Activated T-helper 17 cell treated with anti-CD3 and anti-CD28 coated beads, Interleukin-2, amount 50 U/mL, for 72 hours (primary cell): ENCODE measurements around the gene DCST2. TPM values are rescaled to one million over a fixed set of nuclear protein-coding genes. Genes with fewer than 3 reads are reported as not detected.

Experiments
- ATAC-seq: fragments of 150-1000 bp; cut with Tn5 transposase; replicated peaks from 2 replicates; pipeline ENCODE4 v1.10.0; 2021; ENCODE audit warnings: mild to moderate bottlenecking, moderate library complexity
- H3K27ac Mint-ChIP-seq: one replicate; pipeline ENCODE4 v1.8.0; 2022; ENCODE audit warnings: mixed read lengths
- H3K27me3 Mint-ChIP-seq: one replicate; pipeline ENCODE4 v1.8.0; 2022; ENCODE audit warnings: mixed read lengths
- H3K36me3 Mint-ChIP-seq: one replicate; pipeline ENCODE4 v1.8.0; 2022; ENCODE audit warnings: low read depth, mild to moderate bottlenecking, mixed read lengths
- H3K4me1 Mint-ChIP-seq: one replicate; pipeline ENCODE4 v1.8.0; 2022; ENCODE audit warnings: mixed read lengths
- H3K4me3 Mint-ChIP-seq: one replicate; pipeline ENCODE4 v1.8.0; 2022; ENCODE audit warnings: mild to moderate bottlenecking, mixed read lengths
- H3K9me3 Mint-ChIP-seq: one replicate; pipeline ENCODE4 v1.8.0; 2022; ENCODE audit warnings: mixed read lengths
- total RNA-seq, 2 donors: library from RNA; stranded (reverse); gene quantifications; one replicate each; pipeline ENCODE4 v1.2.3, GENCODE V29; 2022

DCST2 gene
- total RNA-seq, 2 donors from 2014 or later, result 0.67 to 2.2 TPM

DNA sequence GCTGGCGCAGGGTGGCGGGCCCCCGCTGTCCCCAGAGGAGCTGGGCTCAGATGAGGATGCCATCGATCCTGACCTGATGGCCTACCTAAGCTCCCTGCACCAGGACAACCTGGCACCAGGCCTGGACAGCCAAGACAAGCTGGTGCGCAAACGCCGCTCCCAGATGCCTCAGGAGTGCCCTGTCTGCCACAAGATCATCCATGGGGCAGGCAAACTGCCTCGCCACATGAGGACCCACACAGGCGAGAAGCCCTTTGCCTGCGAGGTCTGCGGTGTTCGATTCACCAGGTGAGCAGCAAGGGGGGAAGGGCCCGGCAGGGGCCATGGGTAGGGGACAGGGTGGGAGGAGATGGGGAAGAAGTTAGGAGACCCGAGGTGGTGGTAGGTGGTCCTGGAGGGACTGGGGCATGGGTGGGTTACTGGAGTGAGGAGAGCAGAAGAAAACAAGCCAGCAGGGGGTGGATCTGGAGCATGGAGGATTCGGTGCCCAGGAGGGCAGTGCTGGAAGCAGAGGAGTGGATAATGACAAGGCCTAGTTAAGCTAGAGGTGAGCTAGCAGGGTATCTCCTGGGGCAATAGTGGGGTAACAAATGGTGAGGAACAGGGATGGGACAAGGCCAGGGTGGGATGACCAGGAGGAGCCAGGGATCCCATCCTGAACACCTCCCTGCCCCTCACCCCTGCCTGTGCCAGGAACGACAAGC lies 17.9 kb downstream of the DCST2 start:
- Mint-ChIP-seq H3K27ac (peak overlapping the region; percentile 88), H3K27me3 (no peaks in the 10 kb centered on the region), H3K36me3 (peaks cover 91% of the 10 kb centered on the region), H3K4me1 (peaks cover 49% of the 10 kb centered on the region), H3K4me3 (peak overlapping the region; percentile 69), H3K9me3 (no peaks in the 10 kb centered on the region)
- no peak for ATAC-seq

DNA sequence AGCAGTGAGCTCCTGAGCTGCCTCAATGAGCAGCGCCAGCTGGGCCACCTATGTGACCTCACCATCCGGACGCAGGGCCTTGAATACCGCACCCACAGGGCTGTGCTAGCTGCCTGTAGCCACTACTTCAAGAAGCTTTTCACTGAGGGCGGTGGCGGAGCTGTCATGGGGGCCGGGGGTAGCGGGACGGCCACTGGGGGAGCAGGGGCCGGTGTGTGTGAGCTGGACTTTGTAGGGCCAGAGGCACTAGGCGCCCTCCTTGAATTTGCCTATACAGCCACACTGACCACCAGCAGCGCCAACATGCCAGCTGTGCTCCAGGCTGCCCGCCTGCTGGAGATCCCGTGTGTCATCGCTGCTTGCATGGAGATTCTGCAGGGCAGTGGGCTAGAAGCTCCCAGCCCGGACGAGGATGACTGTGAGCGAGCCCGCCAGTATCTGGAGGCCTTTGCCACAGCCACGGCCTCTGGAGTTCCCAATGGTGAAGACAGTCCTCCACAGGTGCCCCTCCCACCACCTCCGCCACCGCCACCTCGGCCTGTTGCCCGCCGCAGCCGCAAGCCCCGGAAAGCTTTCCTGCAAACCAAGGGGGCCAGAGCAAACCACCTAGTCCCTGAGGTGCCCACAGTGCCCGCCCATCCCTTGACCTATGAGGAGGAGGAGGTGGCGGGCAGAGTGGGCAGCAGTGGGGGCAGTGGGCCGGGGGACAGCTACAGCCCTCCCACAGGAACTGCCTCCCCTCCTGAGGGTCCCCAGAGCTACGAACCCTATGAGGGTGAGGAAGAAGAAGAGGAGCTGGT lies 18.7 kb downstream of the DCST2 start:
- H3K27me3 Mint-ChIP-seq, result no peaks in the 10 kb centered on the region
- no peak for ATAC-seq
- H3K4me3 Mint-ChIP-seq, result peak overlapping the region; percentile 91
- peaks cover 95% of the 10 kb centered on the region for H3K36me3 Mint-ChIP-seq
- no peaks in the 10 kb centered on the region for H3K9me3 Mint-ChIP-seq
- peaks cover 44% of the 10 kb centered on the region for H3K4me1 Mint-ChIP-seq
- peak overlapping the region; percentile 88 for H3K27ac Mint-ChIP-seq

DNA sequence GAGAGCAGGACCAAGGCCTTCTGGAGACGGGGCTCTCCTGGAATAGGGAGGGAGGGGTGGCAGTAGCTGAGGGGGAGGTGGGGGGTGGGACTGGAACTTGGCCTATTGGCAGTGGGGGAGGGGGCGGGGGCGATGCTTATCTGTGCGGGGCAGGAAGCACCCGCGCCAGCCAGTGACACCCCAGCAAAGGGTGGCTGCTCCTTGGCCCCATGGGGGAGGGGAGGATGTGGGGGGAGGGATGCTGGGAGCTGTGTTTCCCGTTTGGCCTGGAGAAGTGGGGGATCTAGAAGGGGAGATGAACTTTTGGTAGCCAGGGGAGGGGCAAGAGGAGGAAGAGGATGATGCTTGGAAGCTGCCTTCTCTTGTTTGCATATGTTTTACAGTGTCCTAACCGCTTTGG lies 19.9 kb downstream of the DCST2 start:
- Mint-ChIP-seq H3K4me1 (peaks cover 34% of the 10 kb centered on the region), H3K27ac (no peak overlapping the region), H3K4me3 (peak overlapping the region; percentile 91), H3K9me3 (no peaks in the 10 kb centered on the region), H3K36me3 (peaks cover 95% of the 10 kb centered on the region), H3K27me3 (no peaks in the 10 kb centered on the region)
- ATAC-seq, result no peak

DNA sequence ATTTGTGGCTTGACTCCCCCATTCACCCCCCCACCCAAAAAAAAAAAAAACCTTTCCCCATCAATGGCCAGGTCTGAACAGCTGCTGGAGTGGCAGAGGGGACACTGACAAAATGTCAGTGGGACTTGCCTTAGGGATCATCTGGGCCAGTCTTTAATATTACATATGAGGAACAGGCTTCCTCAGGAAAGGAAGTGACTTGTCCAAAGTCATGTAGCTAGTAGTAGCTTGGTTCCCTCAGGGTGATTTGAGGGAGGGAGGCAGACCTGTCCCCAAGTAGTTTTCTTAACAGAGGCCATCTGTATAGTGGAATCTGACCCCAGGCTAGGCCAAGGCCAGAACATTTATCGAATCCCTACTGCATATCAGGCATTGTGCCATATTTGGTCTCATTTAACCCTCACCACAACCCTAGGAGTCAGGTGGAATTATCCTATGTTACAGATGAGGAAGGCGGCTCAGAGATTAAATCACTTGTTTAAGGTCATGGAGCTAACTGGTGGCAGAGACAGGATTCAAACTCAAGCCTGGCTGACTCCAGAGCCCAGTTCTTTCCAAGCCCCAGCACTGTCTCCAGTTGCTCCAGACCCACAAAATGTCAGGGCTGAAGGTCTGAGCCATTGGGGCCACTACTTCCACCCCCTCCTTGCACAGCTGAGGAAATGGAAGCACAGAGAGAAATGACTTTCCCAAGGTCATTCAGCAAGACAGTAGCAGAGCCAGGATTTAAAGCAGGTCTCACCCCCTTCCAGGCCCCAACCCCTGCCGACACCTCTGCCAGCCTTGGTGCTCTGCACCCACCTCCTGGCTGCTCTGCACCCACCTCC lies 20.6 kb downstream of the DCST2 start:
- Mint-ChIP-seq H3K27me3 (no peaks in the 10 kb centered on the region), H3K4me3 (peak overlapping the region; percentile 91), H3K27ac (peak overlapping the region; percentile 69), H3K9me3 (no peaks in the 10 kb centered on the region), H3K36me3 (peaks cover 95% of the 10 kb centered on the region), H3K4me1 (peaks cover 34% of the 10 kb centered on the region)
- ATAC-seq, result no peak

DNA sequence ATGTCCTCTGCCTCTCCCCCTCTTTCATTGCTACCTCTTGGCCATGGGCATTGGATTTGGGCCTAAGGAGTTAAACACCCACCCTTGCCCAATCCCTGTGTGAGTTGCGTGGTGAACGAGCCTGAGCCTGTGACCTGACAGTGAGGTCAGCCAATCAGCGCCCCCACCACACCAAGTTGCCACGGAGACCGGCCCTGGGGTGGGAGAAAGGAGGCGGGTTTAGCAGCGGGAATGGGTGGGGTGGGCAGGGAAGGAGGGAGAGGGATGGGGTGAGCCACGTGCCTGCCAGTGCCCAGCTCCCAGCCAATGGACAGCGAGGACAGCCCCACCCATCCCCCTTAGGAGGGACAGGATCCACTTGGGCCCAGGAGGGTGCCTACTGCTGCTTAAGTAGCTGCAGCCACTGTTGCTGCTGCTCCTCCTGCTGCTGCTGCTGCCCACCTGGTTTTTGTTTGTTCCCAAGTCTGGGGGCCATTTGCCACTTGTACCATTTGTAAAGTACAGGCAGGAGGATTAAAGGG lies 21.5 kb downstream of the DCST2 start:
- Mint-ChIP-seq H3K27ac (peak overlapping the region; percentile 69), H3K4me3 (peak overlapping the region; percentile 91), H3K4me1 (peaks cover 34% of the 10 kb centered on the region), H3K27me3 (no peaks in the 10 kb centered on the region), H3K9me3 (no peaks in the 10 kb centered on the region), H3K36me3 (peaks cover 88% of the 10 kb centered on the region)
- no peak for ATAC-seq

DNA sequence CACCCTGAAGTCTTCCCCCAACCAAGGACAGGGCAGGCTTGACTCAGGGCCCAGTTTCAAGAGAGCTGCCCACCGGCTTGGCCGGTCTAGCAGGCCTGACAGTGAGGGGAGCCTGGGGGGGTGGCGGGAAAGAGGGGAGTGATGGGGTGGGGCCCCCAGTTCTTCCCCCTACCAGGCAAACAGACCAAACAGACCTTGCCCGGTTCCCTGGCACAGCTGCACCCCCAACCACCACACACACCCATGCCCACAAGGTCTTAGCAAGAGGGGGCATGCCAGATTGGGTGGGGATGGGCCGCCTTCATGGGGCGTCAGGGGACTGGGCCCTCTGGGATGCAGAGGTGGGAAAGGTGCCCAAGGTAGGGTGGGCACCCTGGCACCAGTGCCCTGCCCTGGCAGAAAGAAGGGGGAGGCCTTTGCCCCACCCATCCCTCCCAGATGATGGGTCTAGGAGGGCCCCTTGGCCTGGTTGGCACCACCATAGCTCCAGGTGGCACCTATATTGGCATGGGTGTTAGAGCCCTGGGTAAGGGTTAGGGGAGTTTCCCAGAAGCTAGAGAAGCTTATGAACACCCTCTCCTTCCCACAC lies 22.1 kb downstream of the DCST2 start:
- peak overlapping the region; percentile 91 for H3K4me3 Mint-ChIP-seq
- no peak for ATAC-seq
- H3K27me3 Mint-ChIP-seq, result no peaks in the 10 kb centered on the region
- H3K4me1 Mint-ChIP-seq, result peaks cover 37% of the 10 kb centered on the region
- peak overlapping the region; percentile 92 for H3K27ac Mint-ChIP-seq
- H3K9me3 Mint-ChIP-seq, result no peaks in the 10 kb centered on the region
- H3K36me3 Mint-ChIP-seq, result peaks cover 83% of the 10 kb centered on the region

DNA sequence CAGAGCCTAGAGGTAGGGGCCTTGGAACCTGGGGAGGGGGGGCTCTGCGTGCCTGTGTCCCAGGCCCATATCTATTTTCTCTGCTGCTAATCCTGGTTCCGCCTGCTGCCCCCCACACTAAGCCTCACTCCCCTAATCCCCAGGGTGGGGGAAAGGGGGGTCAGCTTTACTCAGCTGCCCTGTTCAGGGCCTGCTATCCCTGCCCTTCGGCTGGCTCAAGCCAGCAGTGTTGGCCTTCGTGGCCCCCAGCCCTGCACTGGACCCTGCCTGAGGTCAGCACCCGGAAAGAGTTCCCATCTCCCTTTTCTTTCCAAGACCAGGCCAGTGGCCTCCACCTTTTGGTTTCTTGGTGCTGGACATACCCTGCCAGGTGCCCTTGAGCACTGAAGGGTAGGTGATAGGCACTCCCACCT lies 22.6 kb downstream of the DCST2 start:
- no peaks in the 10 kb centered on the region for H3K27me3 Mint-ChIP-seq
- H3K4me3 Mint-ChIP-seq, result peak overlapping the region; percentile 91
- peak overlapping the region; percentile 92 for H3K27ac Mint-ChIP-seq
- no peaks in the 10 kb centered on the region for H3K9me3 Mint-ChIP-seq
- H3K4me1 Mint-ChIP-seq, result peaks cover 37% of the 10 kb centered on the region
- ATAC-seq, result no peak
- peaks cover 83% of the 10 kb centered on the region for H3K36me3 Mint-ChIP-seq

DNA sequence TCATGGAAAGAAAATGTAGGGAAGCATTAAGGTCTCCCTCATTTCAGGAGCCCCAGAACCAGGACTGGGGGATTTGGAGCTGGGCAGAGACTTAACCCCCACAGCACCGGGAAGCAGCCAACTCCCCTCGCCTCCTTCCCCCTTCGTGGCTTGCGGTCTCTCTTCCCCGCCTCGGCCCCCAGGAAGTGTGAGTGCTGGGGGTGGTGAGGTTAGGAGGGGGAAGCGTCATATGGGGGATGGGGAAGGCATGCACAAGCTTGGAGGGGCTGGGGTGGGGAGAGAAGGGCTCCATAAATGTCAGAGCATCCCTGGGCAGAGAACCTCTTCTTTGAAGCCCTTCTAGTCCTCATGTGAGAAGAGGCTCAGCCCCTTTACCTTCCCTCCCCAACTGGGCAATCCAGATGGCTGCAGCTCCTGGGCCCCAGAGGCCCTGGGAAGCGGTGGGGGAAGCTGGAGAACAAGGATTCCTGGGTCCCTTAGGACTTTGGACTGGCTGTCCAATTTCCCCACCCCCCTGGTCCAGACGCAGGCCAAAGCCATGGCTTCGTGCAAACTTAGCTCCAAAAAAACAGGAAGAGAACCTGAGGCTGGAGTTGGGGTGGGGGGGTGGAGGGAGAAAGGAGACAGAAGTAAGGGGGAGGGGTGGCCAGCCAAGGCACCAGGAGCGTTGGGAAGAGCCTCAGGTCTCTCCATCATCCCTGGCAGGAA lies 23.2 kb downstream of the DCST2 start:
- no peak for ATAC-seq
- Mint-ChIP-seq H3K4me3 (peak overlapping the region; percentile 91), H3K27ac (peak overlapping the region; percentile 92), H3K36me3 (peaks cover 83% of the 10 kb centered on the region), H3K27me3 (no peaks in the 10 kb centered on the region), H3K9me3 (no peaks in the 10 kb centered on the region), H3K4me1 (peaks cover 32% of the 10 kb centered on the region)

DNA sequence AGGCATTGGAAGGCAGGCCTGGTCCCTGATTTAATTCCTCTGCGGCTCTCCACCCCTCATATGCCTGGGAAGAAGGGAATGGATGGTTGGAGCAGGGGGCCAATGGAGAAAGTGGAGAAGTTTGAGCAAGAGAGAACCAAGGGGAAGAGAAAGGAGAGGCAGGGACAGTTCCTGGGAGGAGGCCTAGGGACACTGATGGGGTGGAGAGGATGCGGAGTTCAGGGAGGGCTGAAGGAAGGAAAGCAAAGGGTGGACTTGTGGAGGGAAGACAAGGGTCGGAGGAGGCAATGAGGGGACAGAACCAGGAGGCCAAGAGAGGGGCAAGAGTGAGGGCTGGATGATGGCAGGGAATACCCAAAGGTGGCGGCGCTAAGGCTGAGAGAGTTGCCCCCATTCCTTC lies 23.8 kb downstream of the DCST2 start:
- H3K27me3 Mint-ChIP-seq, result no peaks in the 10 kb centered on the region
- no peaks in the 10 kb centered on the region for H3K9me3 Mint-ChIP-seq
- H3K4me1 Mint-ChIP-seq, result peaks cover 32% of the 10 kb centered on the region
- peak overlapping the region; percentile 91 for H3K4me3 Mint-ChIP-seq
- ATAC-seq, result no peak
- peak overlapping the region; percentile 92 for H3K27ac Mint-ChIP-seq
- H3K36me3 Mint-ChIP-seq, result peaks cover 82% of the 10 kb centered on the region

DNA sequence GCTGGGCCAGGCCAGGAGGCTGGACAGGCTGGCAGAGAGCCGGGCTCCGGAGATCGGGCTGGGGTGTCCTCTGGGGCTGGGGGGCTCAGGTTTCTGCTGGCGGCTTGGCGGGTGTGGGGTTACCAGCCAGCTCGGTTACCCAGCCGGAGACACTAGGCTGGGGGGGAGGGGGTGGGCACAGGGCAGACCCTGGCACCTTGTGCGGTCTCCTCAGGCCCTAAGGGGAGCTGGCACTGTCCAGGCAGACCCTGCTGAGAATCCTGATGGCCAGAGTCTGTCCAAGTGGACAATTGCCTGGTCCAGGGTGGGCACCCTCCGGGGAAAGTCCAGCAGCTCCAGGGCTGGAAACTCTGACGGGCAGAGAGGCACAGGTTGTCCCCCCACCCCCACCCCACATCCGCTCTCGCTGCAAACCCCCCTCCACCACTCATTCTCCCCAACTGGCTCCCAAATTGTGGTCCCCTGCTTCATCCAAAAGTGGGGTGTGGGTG lies 24.3 kb downstream of the DCST2 start:
- ATAC-seq, result no peak
- peaks cover 82% of the 10 kb centered on the region for H3K36me3 Mint-ChIP-seq
- peak overlapping the region; percentile 92 for H3K27ac Mint-ChIP-seq
- H3K9me3 Mint-ChIP-seq, result no peaks in the 10 kb centered on the region
- H3K4me3 Mint-ChIP-seq, result peak overlapping the region; percentile 91
- H3K4me1 Mint-ChIP-seq, result peaks cover 35% of the 10 kb centered on the region
- no peaks in the 10 kb centered on the region for H3K27me3 Mint-ChIP-seq

DNA sequence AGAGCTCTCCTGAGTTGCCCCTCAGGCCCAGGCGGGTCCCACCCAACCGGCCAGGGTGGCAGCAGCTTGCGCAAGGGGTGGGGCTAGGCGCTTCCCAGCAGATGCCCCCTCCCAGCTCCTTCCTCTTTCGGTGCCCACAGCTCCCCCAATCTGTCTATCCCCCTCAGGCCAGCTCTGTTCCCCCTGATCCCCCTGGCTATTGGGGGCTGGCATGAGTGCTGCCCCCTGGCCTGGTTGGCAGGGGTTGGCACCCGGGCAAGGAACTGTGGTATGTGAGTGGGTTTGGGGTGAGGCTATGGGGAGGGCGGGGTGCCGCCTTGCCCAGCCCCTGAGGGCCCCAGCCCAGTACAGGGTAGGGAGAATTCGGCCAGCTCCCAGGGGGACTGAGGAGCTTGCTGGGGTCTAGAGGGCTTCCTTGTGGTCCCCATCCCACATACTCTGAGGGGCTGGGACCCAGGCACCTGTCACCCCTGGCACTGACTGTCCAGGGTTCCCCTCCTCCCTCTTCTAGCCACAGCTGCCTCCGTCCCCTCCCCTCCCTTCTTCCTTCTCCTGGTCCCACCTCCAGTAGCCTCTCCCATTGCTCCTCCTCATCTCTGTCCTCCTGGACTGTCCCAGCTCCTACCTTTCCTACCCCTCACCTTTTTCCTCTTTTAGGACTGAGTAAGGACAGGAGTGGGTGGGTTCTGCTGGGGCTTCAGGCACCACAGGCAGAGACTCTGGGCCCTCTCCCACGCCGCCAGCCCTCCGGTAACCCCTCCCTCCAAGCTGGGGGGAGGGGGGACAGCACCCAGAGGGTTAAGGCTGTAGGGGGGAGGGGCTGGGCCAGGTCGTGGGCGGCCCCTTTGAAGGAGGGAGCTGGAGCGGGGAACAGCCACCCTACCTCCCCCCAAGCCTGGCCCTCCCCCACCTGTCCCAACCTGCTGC lies 25.3 kb downstream of the DCST2 start:
- Mint-ChIP-seq H3K4me3 (peak overlapping the region; percentile 91), H3K36me3 (peaks cover 82% of the 10 kb centered on the region), H3K27ac (peak overlapping the region; percentile 92), H3K27me3 (no peaks in the 10 kb centered on the region), H3K4me1 (peaks cover 31% of the 10 kb centered on the region), H3K9me3 (no peaks in the 10 kb centered on the region)
- ATAC-seq, result peak; percentile 68

DNA sequence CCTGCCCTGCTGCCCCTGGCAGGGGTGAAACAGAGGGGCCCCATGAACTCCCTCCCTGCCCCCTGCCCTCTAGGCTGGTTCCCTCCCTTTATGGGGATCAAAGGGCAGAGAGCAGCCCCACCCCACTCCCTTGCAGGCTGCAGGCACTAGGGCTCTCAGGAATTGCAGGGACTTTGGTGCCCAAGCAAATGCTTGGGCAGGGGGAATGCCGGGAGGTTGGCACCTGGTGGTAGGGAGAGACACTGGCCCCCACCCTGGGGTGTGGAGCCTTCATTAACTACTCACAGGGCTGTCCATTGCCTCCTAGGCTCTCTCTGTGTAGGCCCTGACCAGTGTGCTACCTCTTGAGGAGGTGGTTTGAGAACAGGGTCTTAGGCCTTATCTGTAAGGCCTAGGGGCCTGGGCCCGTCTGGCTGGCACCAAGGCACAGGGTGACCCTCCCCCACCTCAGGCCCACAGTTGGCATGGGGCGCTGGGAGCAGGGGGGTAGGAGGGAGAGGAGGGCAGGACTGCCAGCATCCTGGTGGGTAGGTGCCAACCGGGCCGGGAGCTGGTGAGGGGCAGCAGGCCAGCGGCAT lies 26.2 kb downstream of the DCST2 start:
- no peak for ATAC-seq
- peaks cover 22% of the 10 kb centered on the region for H3K4me1 Mint-ChIP-seq
- H3K4me3 Mint-ChIP-seq, result peak overlapping the region; percentile 91
- no peaks in the 10 kb centered on the region for H3K27me3 Mint-ChIP-seq
- peaks cover 80% of the 10 kb centered on the region for H3K36me3 Mint-ChIP-seq
- no peaks in the 10 kb centered on the region for H3K9me3 Mint-ChIP-seq
- no peak overlapping the region for H3K27ac Mint-ChIP-seq
